ENCODE data around the gene HOMER2. TPM values are rescaled to one million over a fixed set of nuclear protein-coding genes. Genes with fewer than 3 reads are reported as not detected.

HOMER2 gene
- total and polyA plus RNA-seq, 4 donors, result 4.3 to 62.0 (median 23.6) TPM

DNA sequence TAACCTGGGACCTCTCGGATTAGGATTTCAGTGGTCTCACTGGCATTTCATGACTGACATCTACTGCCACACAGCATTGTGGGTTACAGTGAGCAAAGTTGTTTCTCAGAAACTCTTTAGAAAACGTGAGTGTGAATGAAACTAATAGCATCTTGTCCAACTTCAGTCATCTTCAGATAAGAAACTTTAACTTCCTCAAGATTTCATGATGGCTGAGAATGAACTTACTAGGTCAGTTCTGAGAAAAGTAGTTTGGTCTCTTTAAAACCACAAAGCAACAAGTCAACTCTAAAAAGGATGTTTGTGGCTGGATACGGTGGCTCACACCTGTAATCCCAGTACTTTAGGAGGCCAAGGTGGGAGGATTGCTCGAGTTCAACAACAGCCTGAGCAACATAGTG lies 14.2 kb upstream of the HOMER2 start:
- Histone ChIP-seq H3K9ac (ENCODE audit: low read depth in 1 of 2, low read length in 2 of 2) (no peak overlapping the region), H3K9me3 (ENCODE audit: control insufficient read depth in 4 of 4, low read length in 3 of 4) (no peaks in the 10 kb centered on the region), H3K4me1 (ENCODE audit: control insufficient read depth in 4 of 4, insufficient read depth in 4 of 4, low read length in 3 of 4) (peaks cover 5 to 25% (median 20%) of the 10 kb centered on the region in 4 donors), H3K4me3 (ENCODE audit: low read depth in 1 of 3, low read length in 3 of 3) (no peak overlapping the region), H3K27ac (ENCODE audit: low read depth in 1 of 2, low read length in 2 of 2) (no peak overlapping the region), H3K36me3 (ENCODE audit: control insufficient read depth in 4 of 4, insufficient read depth in 3 of 4, low read depth in 1 of 4, low read length in 3 of 4) (no peaks in the 10 kb centered on the region), H3K27me3 (ENCODE audit: control insufficient read depth in 4 of 4, insufficient read depth in 4 of 4, low read length in 3 of 4) (no peaks in the 10 kb centered on the region)
- no peak for TF ChIP-seq FOXA1 (IDR thresholded peaks at IDR 0.05)
- 80% methylated on average over 4 of the region's 4 CpGs for WGBS
- DNase-seq (ENCODE audit: low spot score), result no peak

DNA sequence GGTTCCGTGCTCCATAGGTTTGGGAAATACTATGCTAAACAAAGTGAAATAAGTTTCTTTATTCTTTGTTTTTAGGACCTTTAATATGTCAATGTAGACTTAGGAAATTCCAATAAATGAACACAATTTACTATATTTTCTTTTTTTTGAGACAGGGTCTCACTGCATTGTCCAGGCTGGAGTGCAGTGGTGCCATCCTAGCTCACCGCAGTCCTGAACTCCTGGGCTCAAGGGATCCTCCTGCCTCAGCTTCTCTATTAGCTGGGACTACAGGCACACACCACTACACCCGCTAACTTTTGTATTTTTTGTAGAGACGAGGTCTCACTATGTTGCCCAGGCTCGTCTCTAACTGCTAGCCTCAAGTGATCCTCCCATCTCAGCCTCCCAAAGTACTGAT lies 12.4 kb upstream of the HOMER2 start:
- H3K4me3 ChIP-seq (ENCODE audit: low read depth in 1 of 3, low read length in 3 of 3), result no peak overlapping the region
- H3K9me3 ChIP-seq (ENCODE audit: control insufficient read depth in 4 of 4, low read length in 3 of 4), result no peaks in the 10 kb centered on the region
- TF ChIP-seq SP1 (IDR thresholded peaks at IDR 0.05), result no peak
- no peak for TF ChIP-seq RXRA (IDR thresholded peaks at IDR 0.05)
- no peak for TF ChIP-seq EGR1 (IDR thresholded peaks at IDR 0.05; ENCODE audit: low read depth in 2 of 2)
- no peak for TF ChIP-seq YY1 (IDR thresholded peaks at IDR 0.05)
- TF ChIP-seq ATF3 (IDR thresholded peaks at IDR 0.05), result no peak
- no peak for TF ChIP-seq JUND (IDR thresholded peaks at IDR 0.05)
- no peak for TF ChIP-seq HNF4G (IDR thresholded peaks at IDR 0.05)
- no peak for TF ChIP-seq RAD21 (IDR thresholded peaks at IDR 0.05)
- no peak for TF ChIP-seq FOXA1 (IDR thresholded peaks at IDR 0.05)
- TF ChIP-seq TAF1 (conservative IDR thresholded peaks at IDR 0.05), result no peak
- no peaks in the 10 kb centered on the region for H3K27me3 ChIP-seq (ENCODE audit: control insufficient read depth in 4 of 4, insufficient read depth in 4 of 4, low read length in 3 of 4)
- WGBS, result 99% methylated on average over 5 of the region's 5 CpGs
- no peak overlapping the region for H3K27ac ChIP-seq (ENCODE audit: low read depth in 1 of 2, low read length in 2 of 2)
- DNase-seq (ENCODE audit: low spot score), result no peak
- H3K4me1 ChIP-seq (ENCODE audit: control insufficient read depth in 4 of 4, insufficient read depth in 4 of 4, low read length in 3 of 4), result peaks cover under 1 to 15% (median 4%) of the 10 kb centered on the region in 4 donors
- H3K36me3 ChIP-seq (ENCODE audit: control insufficient read depth in 4 of 4, insufficient read depth in 3 of 4, low read depth in 1 of 4, low read length in 3 of 4), result no peaks in the 10 kb centered on the region
- H3K9ac ChIP-seq (ENCODE audit: low read depth in 1 of 2, low read length in 2 of 2), result no peak overlapping the region

DNA sequence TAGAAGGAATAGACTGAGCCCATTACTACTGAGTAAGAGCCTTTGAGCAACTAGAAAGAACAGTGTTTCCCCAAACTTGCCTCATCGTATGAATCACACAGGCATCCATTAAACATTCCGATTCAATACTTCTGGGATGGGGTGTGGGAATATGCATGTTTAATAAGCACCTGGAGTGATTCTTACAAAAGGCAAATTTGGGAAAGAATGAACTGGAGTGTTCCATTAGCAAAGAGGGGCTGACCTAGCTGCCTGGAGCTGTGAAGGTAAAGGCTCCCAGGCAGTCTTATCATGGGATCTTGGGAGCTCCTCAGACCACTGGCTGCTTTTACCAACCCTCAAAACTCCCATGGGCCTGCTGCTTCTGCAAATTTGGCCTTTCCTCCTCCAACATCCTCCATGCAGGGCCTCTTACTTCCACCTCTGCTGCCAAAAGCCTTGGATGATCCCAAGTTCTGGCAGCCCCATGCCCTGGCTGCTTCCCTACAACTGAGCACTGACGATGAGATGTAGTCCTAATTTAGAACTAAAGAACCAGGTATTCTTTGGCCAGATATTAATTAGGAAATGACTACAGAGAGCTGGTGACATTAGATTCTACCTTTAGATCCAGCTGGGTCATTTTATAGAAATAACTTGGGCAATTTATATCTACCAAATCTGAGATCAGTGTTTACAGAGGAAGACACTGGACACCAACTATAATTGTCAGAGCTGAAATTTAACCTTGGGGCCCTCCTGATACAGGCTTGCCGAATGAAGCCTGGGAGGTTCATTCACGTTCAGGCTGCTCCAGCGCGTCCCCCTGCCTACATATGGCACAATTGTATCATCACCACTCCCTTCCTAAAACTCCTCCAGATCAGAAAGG lies 11.2 kb upstream of the HOMER2 start:
- 95% methylated on average over 7 of the region's 7 CpGs for WGBS
- Histone ChIP-seq H3K9me3 (ENCODE audit: control insufficient read depth in 4 of 4, low read length in 3 of 4) (no peaks in the 10 kb centered on the region), H3K4me1 (ENCODE audit: control insufficient read depth in 4 of 4, insufficient read depth in 4 of 4, low read length in 3 of 4) (peaks cover 0 to 10% (median 4%) of the 10 kb centered on the region in 4 donors), H3K36me3 (ENCODE audit: control insufficient read depth in 4 of 4, insufficient read depth in 3 of 4, low read depth in 1 of 4, low read length in 3 of 4) (no peaks in the 10 kb centered on the region), H3K27me3 (ENCODE audit: control insufficient read depth in 4 of 4, insufficient read depth in 4 of 4, low read length in 3 of 4) (no peaks in the 10 kb centered on the region), H3K9ac (ENCODE audit: low read depth in 1 of 2, low read length in 2 of 2) (no peak overlapping the region), H3K27ac (ENCODE audit: low read depth in 1 of 2, low read length in 2 of 2) (no peak overlapping the region), H3K4me3 (ENCODE audit: low read depth in 1 of 3, low read length in 3 of 3) (no peak overlapping the region)
- TF ChIP-seq, protein P1, sequence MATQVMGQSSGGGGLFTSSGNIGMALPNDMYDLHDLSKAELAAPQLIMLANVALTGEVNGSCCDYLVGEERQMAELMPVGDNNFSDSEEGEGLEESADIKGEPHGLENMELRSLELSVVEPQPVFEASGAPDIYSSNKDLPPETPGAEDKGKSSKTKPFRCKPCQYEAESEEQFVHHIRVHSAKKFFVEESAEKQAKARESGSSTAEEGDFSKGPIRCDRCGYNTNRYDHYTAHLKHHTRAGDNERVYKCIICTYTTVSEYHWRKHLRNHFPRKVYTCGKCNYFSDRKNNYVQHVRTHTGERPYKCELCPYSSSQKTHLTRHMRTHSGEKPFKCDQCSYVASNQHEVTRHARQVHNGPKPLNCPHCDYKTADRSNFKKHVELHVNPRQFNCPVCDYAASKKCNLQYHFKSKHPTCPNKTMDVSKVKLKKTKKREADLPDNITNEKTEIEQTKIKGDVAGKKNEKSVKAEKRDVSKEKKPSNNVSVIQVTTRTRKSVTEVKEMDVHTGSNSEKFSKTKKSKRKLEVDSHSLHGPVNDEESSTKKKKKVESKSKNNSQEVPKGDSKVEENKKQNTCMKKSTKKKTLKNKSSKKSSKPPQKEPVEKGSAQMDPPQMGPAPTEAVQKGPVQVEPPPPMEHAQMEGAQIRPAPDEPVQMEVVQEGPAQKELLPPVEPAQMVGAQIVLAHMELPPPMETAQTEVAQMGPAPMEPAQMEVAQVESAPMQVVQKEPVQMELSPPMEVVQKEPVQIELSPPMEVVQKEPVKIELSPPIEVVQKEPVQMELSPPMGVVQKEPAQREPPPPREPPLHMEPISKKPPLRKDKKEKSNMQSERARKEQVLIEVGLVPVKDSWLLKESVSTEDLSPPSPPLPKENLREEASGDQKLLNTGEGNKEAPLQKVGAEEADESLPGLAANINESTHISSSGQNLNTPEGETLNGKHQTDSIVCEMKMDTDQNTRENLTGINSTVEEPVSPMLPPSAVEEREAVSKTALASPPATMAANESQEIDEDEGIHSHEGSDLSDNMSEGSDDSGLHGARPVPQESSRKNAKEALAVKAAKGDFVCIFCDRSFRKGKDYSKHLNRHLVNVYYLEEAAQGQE (IDR thresholded peaks at IDR 0.05), result no peak
- no peak for TF ChIP-seq MAX (IDR thresholded peaks at IDR 0.05)
- no peak for TF ChIP-seq HNF4G (IDR thresholded peaks at IDR 0.05)
- no peak for TF ChIP-seq CTCF (IDR thresholded peaks at IDR 0.05; ENCODE audit: low read depth, low read length, missing input control)
- TF ChIP-seq GABPA (IDR thresholded peaks at IDR 0.05 in 1 of 2, conservative IDR thresholded peaks at IDR 0.05 in 1 of 2), result no peak
- no peak for TF ChIP-seq SP1 (IDR thresholded peaks at IDR 0.05)
- no peak for TF ChIP-seq ZBTB33 (IDR thresholded peaks at IDR 0.05)
- no peak for TF ChIP-seq TAF1 (conservative IDR thresholded peaks at IDR 0.05)
- TF ChIP-seq FOXA2 (IDR thresholded peaks at IDR 0.05), result no peak
- no peak for TF ChIP-seq JUND (IDR thresholded peaks at IDR 0.05)
- TF ChIP-seq ATF3 (IDR thresholded peaks at IDR 0.05), result no peak
- no peak for TF ChIP-seq HNF4A (conservative IDR thresholded peaks at IDR 0.05)
- TF ChIP-seq YY1 (IDR thresholded peaks at IDR 0.05), result no peak
- TF ChIP-seq RXRA (IDR thresholded peaks at IDR 0.05), result no peak
- TF ChIP-seq FOXA1 (IDR thresholded peaks at IDR 0.05), result no peak
- no peak for TF ChIP-seq RAD21 (IDR thresholded peaks at IDR 0.05)
- no peak for TF ChIP-seq NR2F2 (IDR thresholded peaks at IDR 0.05)
- DNase-seq (ENCODE audit: low spot score), result no peak
